Thymus (tissue), 11 donors: ENCODE measurements around the gene DIAPH2. TPM values are rescaled to one million over a fixed set of nuclear protein-coding genes. Genes with fewer than 3 reads are reported as not detected.

Experiments used
- DNase-seq, 9 donors: peaks; one replicate each; pipeline ENCODE4 v3.0.0-alpha.2; 2013; ENCODE audit warnings: low spot score in 9 of 9, low read depth in 6 of 9, missing footprints in 1 of 9
- H3K27ac ChIP-seq, 2 donors: one replicate each; pipeline ENCODE4 v1.5.1; 2013; ENCODE audit warnings: control low read depth in 1 of 2, low read depth in 1 of 2, low read length in 1 of 2, mild to moderate bottlenecking in 1 of 2, moderate library complexity in 1 of 2
- H3K27me3 ChIP-seq, 2 donors: one replicate each; pipeline ENCODE4 v1.5.1; 2013; ENCODE audit warnings: low read length in 1 of 2; ENCODE audit not compliant: control insufficient read depth in 2 of 2, insufficient read depth in 1 of 2
- H3K36me3 ChIP-seq, 2 donors: one replicate each; pipeline ENCODE4 v1.5.1; 2013; ENCODE audit warnings: low read length in 1 of 2, mild to moderate bottlenecking in 1 of 2, moderate library complexity in 1 of 2; ENCODE audit not compliant: control insufficient read depth in 2 of 2, insufficient read depth in 2 of 2
- H3K4me1 ChIP-seq, 2 donors: one replicate each; pipeline ENCODE4 v1.5.1; 2013; ENCODE audit warnings: low read length in 2 of 2; ENCODE audit not compliant: control insufficient read depth in 2 of 2, insufficient read depth in 2 of 2
- H3K4me3 ChIP-seq, 2 donors: one replicate each; pipeline ENCODE4 v1.5.1; 2013; ENCODE audit warnings: low read length in 2 of 2, control low read depth in 1 of 2, mild to moderate bottlenecking in 1 of 2
- H3K9me3 ChIP-seq, 2 donors: one replicate each; pipeline ENCODE4 v1.5.1; 2013; ENCODE audit warnings: low read length in 1 of 2, mild to moderate bottlenecking in 1 of 2; ENCODE audit not compliant: control insufficient read depth in 2 of 2, insufficient read depth in 1 of 2
- WGBS: extraction: QIAGEN DNeasy Blood & Tissue Kit; methylation state at CpG from one replicate; pipeline ENCODE4 v1.1.7; 2013; 5-methylcytosine and 5-hydroxymethylcytosine counted together
- polyA plus RNA-seq: library from polyadenylated mRNA; stranded (reverse); fragments of 200-250 nt; gene quantifications from one replicate; pipeline ENCODE4 v1.2.3, GENCODE V29; 2013
- total RNA-seq: library from RNA; stranded (reverse); fragments of 120-200 nt; gene quantifications from one replicate; pipeline ENCODE4 v1.2.4, GENCODE V29; 2013
- donor health status: healthy.

The DIAPH2 gene
- total and polyA plus RNA-seq, 2 donors = 4.8 to 13.1 TPM

DNA sequence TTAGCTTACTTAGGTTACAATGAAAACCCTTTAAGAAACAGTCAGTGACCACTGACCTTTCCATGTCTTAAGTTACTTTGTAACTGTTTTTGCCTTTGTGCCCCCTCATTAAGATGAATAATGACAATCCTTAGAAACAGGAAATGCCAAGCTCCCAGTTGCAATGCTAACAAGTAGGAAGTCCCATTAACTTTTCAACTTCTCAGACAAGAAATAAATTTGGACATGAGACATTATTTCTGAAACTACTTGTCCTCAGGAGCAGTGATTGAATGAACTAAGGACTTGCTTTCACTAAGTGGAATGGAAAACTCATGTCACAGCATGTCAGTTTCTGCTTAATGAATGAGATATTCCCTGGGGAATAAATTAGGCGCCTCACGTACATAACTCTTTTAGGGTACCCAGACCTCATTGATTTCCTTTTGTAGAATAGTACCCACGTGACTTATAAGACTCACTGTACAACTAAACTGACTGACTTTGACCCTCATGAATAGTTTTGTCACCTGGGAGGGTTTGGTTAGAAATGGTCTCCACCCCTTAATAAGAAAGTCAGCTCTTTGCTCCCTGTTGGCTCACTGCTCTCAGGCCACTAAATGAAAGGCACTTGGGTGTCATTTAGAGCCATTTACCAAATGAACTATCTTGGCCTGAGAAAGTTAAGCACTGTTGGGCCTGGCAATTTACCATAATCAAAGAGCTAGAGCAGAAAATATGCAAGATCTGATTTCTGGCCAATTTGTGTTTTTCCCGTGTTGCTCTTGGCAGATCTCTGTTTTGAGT is 582.9 kb downstream of the DIAPH2 start:
- Histone ChIP-seq H3K27ac (no peak overlapping the region), H3K4me1 (no peaks in the 10 kb centered on the region), H3K27me3 (no peaks in the 10 kb centered on the region), H3K36me3 (no peaks in the 10 kb centered on the region), H3K9me3 (no peaks in the 10 kb centered on the region), H3K4me3 (no peak overlapping the region)
- 84% methylated on average over 4 of the region's 4 CpGs for WGBS
- no peak for DNase-seq

GRCh38 chrX:97268182-97268680 is 583.6 kb downstream of the DIAPH2 start:
- H3K27ac ChIP-seq = no peak overlapping the region
- H3K36me3 ChIP-seq = no peaks in the 10 kb centered on the region
- 89% methylated on average over 2 of the region's 2 CpGs for whole genome bisulfite sequencing
- DNase-seq = no peak
- no peaks in the 10 kb centered on the region for H3K9me3 ChIP-seq
- H3K27me3 ChIP-seq = no peaks in the 10 kb centered on the region
- H3K4me3 ChIP-seq = no peak overlapping the region
- H3K4me1 ChIP-seq = no peaks in the 10 kb centered on the region

- H3K4me3 ChIP-seq = no peak overlapping the region
- H3K27ac ChIP-seq = no peak overlapping the region
- H3K4me1 ChIP-seq = no peaks in the 10 kb centered on the region
- no peaks in the 10 kb centered on the region for H3K9me3 ChIP-seq
- DNase-seq = no peak
- H3K36me3 ChIP-seq = no peaks in the 10 kb centered on the region
- 99% methylated on average over 9 of the region's 9 CpGs for WGBS
- no peaks in the 10 kb centered on the region for H3K27me3 ChIP-seq
Measured at GRCh38 chrX:97284531-97284930, 599.9 kb downstream of the DIAPH2 start.

DNA sequence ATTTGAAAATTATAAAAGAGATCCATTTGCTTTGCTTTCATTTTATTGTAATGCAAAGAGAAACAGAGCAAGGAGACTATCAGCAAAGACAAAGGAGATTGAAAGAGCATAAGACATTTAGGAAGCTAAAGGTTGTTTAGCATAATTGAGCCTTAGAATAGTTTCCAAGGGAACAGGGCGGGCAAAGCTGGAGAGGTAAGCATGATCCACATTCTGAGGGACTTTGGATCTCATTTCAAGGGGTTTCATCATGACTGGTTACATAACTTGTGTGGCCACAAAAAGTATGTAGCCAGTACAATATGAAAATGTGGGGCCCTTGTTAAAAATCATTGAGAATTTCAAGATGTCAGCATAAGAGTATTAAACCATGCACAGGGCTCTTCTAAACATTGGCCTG is 605.6 kb downstream of the DIAPH2 start:
- no peaks in the 10 kb centered on the region for H3K9me3 ChIP-seq
- no peaks in the 10 kb centered on the region for H3K4me1 ChIP-seq
- H3K27ac ChIP-seq = no peak overlapping the region
- no peak for DNase-seq
- no peaks in the 10 kb centered on the region for H3K27me3 ChIP-seq
- H3K4me3 ChIP-seq = no peak overlapping the region
- WGBS = 100% methylated on average over 1 of the region's 1 CpG
- H3K36me3 ChIP-seq = no peaks in the 10 kb centered on the region

DNA sequence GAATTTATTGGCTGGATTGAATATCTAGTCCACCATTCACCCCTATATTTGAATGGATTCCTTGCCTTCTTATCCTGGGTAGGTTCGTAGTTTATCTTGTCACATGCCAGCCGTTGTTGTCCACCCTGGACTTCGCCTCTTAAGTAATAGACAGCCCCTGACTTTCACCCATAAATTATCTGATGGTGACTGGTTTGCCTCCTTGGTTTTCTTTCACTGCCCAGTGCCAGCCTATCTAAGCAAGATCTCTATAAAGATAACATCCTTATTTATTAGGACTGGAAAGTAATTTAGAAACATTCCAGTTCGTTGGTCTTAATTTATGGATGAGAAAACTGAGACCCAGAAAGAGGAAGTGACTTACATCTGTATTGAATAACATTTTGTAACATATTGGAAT is 609.4 kb downstream of the DIAPH2 start:
- no peaks in the 10 kb centered on the region for H3K27me3 ChIP-seq
- no peak overlapping the region for H3K4me3 ChIP-seq
- no peaks in the 10 kb centered on the region for H3K36me3 ChIP-seq
- no peak for DNase-seq
- H3K9me3 ChIP-seq = no peaks in the 10 kb centered on the region
- H3K27ac ChIP-seq = no peak overlapping the region
- 85% methylated on average over 4 of the region's 4 CpGs for WGBS
- H3K4me1 ChIP-seq = no peaks in the 10 kb centered on the region

DNA sequence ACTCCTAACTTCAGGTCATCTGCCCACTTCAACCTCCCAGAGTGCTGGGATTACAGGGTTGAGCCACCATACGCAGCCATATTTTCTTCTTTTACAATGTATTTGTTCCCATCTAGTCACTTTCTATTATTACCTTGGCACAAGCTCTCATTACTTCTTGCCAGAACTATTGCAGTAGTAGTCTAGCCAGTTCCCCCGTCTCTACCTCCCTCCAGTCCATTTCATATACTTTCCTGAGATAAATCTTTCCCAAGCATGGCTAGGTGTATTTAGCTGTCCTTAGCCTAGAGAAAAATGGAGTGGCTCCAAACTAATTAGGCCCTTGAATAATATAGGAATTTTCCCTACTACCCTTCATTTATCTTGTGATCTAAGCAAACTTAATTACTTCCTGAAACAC is 611.3 kb downstream of the DIAPH2 start:
- Histone ChIP-seq H3K27me3 (no peaks in the 10 kb centered on the region), H3K9me3 (no peaks in the 10 kb centered on the region), H3K36me3 (no peaks in the 10 kb centered on the region), H3K27ac (no peak overlapping the region), H3K4me3 (no peak overlapping the region), H3K4me1 (no peaks in the 10 kb centered on the region)
- no peak for DNase-seq
- 98% methylated on average over 2 of the region's 2 CpGs for WGBS

GRCh38 chrX:97306771-97307470 is 622.3 kb downstream of the DIAPH2 start:
- no peak for DNase-seq
- no peaks in the 10 kb centered on the region for H3K9me3 ChIP-seq
- no peaks in the 10 kb centered on the region for H3K27me3 ChIP-seq
- H3K36me3 ChIP-seq = no peaks in the 10 kb centered on the region
- H3K4me1 ChIP-seq = no peaks in the 10 kb centered on the region
- WGBS = 100% methylated on average over 1 of the region's 1 CpG
- H3K4me3 ChIP-seq = no peak overlapping the region
- H3K27ac ChIP-seq = no peak overlapping the region

- no peaks in the 10 kb centered on the region for H3K9me3 ChIP-seq
- 95% methylated on average over 4 of the region's 4 CpGs for WGBS
- no peak for DNase-seq
Measured at GRCh38 chrX:97308171-97308570, 623.5 kb downstream of the DIAPH2 start.

GRCh38 chrX:97309487-97310116 is 625.0 kb downstream of the DIAPH2 start:
- Histone ChIP-seq H3K4me1 (no peaks in the 10 kb centered on the region), H3K4me3 (no peak overlapping the region), H3K27ac (no peak overlapping the region), H3K36me3 (no peaks in the 10 kb centered on the region), H3K9me3 (no peaks in the 10 kb centered on the region), H3K27me3 (no peaks in the 10 kb centered on the region)
- WGBS = 94% methylated on average over 2 of the region's 2 CpGs
- DNase-seq = no peak

More at GRCh38 chrX:97308171-97308570, 623.5 kb downstream of the DIAPH2 start:
- Histone ChIP-seq H3K27ac (no peak overlapping the region), H3K4me1 (no peaks in the 10 kb centered on the region), H3K36me3 (no peaks in the 10 kb centered on the region), H3K4me3 (no peak overlapping the region), H3K27me3 (no peaks in the 10 kb centered on the region)
